Muscle layer of duodenum (tissue), 2 donors: ENCODE data around the gene MPHOSPH9.

Experiments
- H3K27ac ChIP-seq: one replicate; pipeline ENCODE4 v1.7.0; 2013; ENCODE audit warnings: mild to moderate bottlenecking, low read length
- H3K27me3 ChIP-seq: one replicate; pipeline ENCODE4 v1.7.0; 2013; ENCODE audit warnings: low read depth, mild to moderate bottlenecking, control low read depth, low read length
- H3K36me3 ChIP-seq, 2 donors: one replicate each; pipeline ENCODE4 v1.7.0; 2013; ENCODE audit warnings: low read length in 2 of 2, control low read depth in 1 of 2, mild to moderate bottlenecking in 1 of 2; ENCODE audit not compliant: insufficient read depth in 2 of 2, control insufficient read depth in 1 of 2
- H3K4me1 ChIP-seq, 2 donors: one replicate each; pipeline ENCODE4 v1.7.0; 2013; ENCODE audit warnings: low read length in 2 of 2, mild to moderate bottlenecking in 2 of 2, control low read depth in 1 of 2, moderate library complexity in 1 of 2; ENCODE audit not compliant: insufficient read depth in 2 of 2, control insufficient read depth in 1 of 2
- H3K4me3 ChIP-seq, 2 donors: one replicate each; pipeline ENCODE4 v1.7.0; 2013; ENCODE audit warnings: low read length in 2 of 2, low read depth in 1 of 2, mild to moderate bottlenecking in 1 of 2
- H3K9me3 ChIP-seq, 2 donors: one replicate each; pipeline ENCODE4 v1.7.0; 2013; ENCODE audit warnings: low read length in 2 of 2, control low read depth in 1 of 2, mild to moderate bottlenecking in 1 of 2; ENCODE audit not compliant: control insufficient read depth in 1 of 2
- donor health status: healthy.

MPHOSPH9 gene

DNA sequence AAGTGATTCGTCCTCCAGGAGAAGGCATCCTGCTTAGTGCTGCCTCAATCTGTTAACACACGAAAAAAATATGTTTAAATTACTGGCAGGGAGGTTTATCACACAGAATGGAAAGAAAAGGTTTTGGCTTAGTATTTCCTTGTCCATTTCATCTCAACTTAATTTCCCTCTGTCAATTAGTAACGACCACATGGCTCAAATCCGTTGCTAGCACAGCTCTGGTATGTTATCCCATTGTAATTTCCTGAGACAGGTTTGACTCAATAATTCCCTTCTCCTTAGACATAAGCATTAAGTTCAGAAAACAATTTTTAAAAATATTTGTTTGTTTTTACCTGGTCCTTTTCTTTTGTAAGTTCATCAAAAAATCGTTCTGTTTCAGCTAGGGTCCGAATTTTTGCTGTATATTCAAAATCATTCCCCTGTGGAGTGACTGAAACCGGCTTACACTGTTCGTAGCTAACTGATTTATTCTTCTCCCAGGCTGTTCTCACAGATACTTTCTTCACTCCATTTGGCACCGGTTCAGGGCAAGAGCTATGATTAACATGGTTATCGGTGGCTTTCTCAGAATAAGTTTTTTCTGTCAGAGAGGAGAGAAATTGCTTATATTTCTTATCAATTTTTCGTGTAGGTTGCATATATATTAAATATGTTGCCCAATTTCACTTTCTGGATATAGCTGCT is 72.0 kb downstream of the MPHOSPH9 start:
- no peaks in the 10 kb centered on the region for H3K9me3 ChIP-seq
- no peaks in the 10 kb centered on the region for H3K27me3 ChIP-seq
- no peaks in the 10 kb centered on the region for H3K4me1 ChIP-seq
- H3K36me3 ChIP-seq, result peaks cover 18 to 25% of the 10 kb centered on the region in 2 donors
- no peak overlapping the region for H3K4me3 ChIP-seq
- H3K27ac ChIP-seq, result no peak overlapping the region

DNA sequence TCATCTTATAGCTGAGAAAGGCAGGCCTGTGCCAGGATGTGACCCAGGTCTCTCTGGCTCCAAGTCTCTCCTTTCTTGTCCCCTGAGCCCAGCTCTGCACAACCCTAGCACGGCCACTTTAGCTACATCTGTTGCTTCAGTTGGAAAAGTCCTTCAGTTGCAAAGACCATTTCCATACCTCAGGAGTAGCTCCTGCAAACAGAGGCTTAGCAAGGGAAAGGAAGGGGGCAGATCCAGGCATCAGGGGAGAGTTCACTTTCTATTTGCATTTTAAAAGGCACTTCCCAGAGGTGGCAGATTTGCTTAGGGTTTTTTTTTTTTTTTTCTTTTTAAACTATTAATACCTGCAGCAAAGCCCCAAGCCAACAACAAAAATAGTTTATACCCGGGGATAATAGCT is 79.0 kb downstream of the MPHOSPH9 start:
- Histone ChIP-seq H3K4me1 (no peaks in the 10 kb centered on the region), H3K27ac (no peak overlapping the region), H3K9me3 (no peaks in the 10 kb centered on the region), H3K4me3 (no peak overlapping the region), H3K27me3 (no peaks in the 10 kb centered on the region), H3K36me3 (peaks cover 0 to 3% of the 10 kb centered on the region in 2 donors)

DNA sequence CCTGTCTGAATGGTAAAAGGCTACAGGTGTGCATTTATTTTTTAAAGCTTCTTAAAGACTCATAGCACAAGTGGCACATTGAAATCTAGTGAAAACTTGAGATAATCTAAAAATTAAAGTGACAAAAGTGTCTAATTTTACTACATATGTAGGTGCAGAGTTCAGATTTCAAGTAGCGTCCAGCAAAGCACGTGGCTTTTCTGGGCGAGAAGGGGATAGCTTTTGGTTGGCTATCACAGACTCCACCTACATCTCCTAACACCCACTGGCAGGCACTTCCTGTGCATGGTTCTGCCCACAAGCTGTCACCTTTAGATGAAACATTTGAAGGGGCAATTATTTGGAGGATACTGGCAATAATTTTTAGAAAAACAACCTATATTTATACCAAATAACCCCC is 80.1 kb downstream of the MPHOSPH9 start:
- peaks cover 0 to 3% of the 10 kb centered on the region in 2 donors for H3K36me3 ChIP-seq
- H3K27me3 ChIP-seq, result no peaks in the 10 kb centered on the region
- H3K4me3 ChIP-seq, result no peak overlapping the region
- no peak overlapping the region for H3K27ac ChIP-seq
- H3K4me1 ChIP-seq, result no peaks in the 10 kb centered on the region
- H3K9me3 ChIP-seq, result no peaks in the 10 kb centered on the region

DNA sequence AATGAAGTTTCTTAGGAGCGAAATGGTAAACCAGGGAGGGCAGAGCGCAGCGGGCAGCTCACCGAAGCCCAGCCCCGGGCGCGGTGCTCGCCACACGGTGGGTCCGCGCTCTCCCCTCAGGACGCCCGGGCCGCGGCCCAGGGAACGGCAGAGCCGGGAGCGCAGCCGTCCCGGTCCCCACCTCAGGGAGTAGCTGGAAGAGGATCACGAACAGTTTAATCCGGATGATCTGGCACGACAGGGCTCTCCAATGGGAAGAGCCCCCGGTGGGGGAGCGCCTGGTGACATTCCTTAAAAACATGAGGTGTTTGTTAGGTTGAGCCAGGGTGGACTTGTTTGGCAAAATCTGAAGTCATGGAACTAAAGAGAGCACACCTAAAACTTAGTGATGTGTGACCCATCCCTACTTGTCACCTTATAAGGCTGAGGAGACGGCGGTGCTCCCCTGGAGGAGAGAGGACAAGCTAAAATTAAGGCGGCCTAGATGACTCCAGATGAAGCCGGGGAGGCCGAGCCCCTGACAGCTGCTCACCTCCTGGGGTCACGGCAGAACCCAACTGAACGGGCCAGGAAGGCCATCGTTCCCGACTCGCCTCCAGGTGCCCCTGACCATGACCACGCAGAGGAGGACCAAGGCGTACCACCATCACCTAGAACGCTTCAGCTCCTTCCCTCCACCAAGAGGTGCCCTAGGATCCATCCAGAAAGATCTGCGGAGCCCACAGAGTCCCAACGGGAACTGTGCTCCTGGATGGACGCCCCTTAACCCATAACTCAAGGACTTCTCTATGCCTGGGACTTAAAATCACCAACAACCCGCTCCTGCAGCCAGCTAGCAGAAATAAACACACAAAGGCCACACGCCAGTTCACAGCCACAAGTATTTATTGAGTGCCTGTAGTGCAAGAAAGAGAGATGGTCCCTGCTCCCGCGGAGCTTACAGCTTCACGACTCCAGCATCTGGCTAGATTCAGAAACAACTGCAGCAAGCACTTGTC is 81.2 kb downstream of the MPHOSPH9 start:
- Histone ChIP-seq H3K9me3 (no peaks in the 10 kb centered on the region), H3K36me3 (peaks cover 0 to 3% of the 10 kb centered on the region in 2 donors), H3K4me1 (no peaks in the 10 kb centered on the region), H3K27ac (peak overlapping the region; percentile 49), H3K27me3 (no peaks in the 10 kb centered on the region), H3K4me3 (peak overlapping the region; percentile 57 to 77)

DNA sequence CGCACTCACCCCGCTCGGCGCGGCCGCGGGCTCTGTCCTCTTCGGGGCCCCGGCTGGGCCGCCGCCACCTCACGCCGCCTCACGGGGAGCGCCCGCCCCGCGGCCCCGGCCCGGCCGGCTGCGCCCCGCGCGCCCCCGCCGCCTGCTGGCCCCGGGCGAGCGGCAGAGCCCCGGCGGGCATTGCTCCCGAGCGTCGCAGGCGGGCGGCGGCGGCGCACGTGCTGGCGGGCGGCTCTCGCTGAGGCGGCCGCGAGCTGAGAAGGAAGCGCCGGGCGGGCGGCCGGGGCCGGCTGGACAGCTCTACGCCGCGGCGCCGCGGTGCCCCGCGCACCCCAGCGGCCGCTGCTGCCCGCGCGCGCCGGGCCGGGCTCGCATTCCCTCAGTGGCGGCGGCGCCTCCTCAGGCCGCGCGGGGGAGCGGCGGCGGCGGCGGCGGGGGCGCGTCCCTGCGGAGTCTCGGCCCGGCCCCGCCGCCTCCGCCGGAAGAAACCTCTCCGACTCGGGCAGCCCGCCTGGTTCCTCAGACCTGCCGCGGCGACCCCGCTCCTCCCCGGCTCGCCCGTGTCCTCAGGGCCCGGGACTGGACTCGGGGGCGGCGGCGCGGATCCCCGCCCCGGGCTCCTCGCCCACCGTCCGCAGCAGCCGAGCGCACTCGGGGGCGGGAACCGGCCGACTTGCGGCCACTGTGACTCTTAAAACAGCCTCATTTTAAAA is 82.0 kb downstream of the MPHOSPH9 start, which contains the start of gene PITPNM2:
Gene PITPNM2, minus strand, starts transcription at position 347 of the 713 bp plus-strand sequence. CDS start 116,500 bp downstream, outside the sequence.
- no peaks in the 10 kb centered on the region for H3K27me3 ChIP-seq

DNA sequence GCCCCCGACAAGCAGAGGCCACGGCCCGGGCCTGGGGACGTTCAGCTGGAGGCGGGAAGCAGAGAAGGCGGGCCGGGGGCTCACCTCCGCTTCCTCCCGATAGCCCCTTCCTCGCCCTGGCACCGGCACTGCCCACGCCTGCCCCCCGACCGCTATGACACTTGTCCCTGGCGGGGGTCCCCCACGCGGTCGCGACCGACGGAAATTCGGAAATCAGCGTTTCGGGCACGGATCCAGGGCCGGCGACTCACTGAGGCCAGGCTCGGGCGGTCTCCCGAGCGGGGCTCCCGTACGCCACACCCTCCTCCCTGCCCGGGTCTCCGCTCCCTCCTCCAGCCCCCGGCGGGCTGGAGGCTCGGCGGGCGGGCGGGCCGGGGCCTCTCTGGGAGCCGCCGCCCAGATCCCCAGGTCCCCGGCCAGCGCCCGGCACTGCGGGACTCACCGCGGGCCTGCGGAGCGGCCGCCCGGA is 82.6 kb downstream of the MPHOSPH9 start:
- Histone ChIP-seq H3K27me3 (no peaks in the 10 kb centered on the region), H3K36me3 (peaks cover 0 to 3% of the 10 kb centered on the region in 2 donors), H3K4me3 (peak overlapping the region; percentile 60 to 68), H3K27ac (peak overlapping the region; percentile 23), H3K9me3 (no peaks in the 10 kb centered on the region), H3K4me1 (no peaks in the 10 kb centered on the region)

More for the DNA sequence above, 82.0 kb downstream of the MPHOSPH9 start, which contains the start of gene PITPNM2:
- H3K9me3 ChIP-seq, result no peaks in the 10 kb centered on the region
- peak within 1 kb of the TSS; percentile 60 to 77 for H3K4me3 ChIP-seq
- H3K36me3 ChIP-seq, result peaks cover 0 to 3% of the 10 kb centered on the region in 2 donors
- H3K27ac ChIP-seq, result peak within 1 kb of the TSS; percentile 49
- H3K4me1 ChIP-seq, result no peaks in the 10 kb centered on the region

DNA sequence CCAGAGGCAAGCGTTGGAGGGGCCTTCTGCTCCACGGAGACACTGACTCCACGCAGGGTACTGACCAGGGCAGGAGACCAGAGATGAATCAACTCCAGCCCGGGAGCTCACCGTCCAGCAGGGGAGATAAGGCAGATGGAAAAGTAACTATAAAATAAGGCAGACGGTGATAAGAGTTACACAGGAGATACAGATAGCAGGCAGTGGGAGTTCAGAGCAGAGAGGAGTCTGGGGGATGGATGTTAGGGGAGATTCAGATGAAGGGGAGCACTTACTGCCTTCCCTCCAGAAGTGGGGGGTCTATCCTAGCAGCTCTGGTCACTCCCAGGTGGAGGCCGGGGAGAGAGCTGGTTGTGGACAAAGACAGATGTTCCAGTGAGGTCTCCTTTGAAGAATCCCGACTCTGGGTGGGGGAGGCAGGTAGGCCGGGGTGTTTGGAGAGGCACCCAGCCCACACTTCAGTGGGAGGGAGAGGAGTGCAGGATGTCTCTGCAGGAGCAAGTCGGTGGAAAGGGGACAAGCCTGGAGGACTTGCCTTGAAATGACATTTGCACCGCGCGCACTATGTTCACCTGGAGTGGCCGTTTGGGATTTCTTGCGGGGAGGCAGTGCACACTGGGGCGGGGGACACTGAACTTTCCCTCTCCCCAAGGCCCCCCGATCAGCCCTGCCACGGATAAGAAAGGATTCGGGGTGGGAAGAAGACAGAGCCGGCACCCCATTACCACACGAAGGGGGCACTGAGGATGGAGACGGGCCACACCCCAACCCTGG is 83.3 kb downstream of the MPHOSPH9 start:
- Histone ChIP-seq H3K9me3 (no peaks in the 10 kb centered on the region), H3K27me3 (no peaks in the 10 kb centered on the region), H3K4me1 (no peaks in the 10 kb centered on the region), H3K4me3 (peak overlapping the region; percentile 60 to 68), H3K27ac (peak overlapping the region; percentile 40), H3K36me3 (peaks cover 0 to 3% of the 10 kb centered on the region in 2 donors)

DNA sequence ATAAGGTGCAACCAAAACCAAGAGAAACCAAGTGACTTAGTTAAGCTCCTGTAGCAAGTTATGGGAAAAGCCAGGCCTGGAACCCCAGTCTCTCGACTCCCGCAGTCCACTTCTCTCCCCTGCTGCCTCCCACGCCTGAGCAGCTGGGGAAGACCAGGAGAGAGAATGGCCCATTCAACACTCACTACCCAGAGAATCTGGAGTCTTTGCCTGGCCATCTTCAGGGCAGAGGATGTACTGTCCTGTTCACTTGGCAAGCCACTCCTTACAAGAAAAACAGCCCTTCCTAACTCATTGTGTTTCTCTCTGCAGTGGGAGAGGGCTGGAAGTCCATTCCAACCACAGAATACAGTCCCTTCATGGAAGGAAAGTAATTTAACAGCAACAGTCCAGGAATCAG is 83.9 kb downstream of the MPHOSPH9 start:
- H3K27ac ChIP-seq, result peak overlapping the region; percentile 40
- H3K4me3 ChIP-seq, result peak overlapping the region; percentile 60 to 68
- no peaks in the 10 kb centered on the region for H3K27me3 ChIP-seq
- no peaks in the 10 kb centered on the region for H3K9me3 ChIP-seq
- H3K4me1 ChIP-seq, result no peaks in the 10 kb centered on the region
- H3K36me3 ChIP-seq, result no peaks in the 10 kb centered on the region

DNA sequence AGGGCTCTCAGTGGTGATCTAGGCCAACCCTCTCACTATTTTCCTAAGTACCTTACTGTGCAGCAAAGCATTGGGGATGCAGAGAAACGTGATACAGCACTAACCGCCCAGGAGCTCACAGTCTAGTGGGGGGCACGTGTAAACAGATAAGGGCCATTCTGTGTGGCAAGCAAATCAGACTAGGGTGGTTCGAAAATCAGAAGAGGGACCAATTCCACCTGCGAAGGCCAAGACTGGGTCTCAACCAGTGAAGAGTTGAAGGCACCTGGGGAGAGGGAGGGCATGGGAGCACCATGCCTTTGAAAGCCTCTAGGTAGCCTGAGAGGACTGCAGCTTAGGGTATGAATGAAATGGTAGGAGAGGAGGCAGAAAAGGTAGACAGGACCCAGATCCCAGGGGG is 84.3 kb downstream of the MPHOSPH9 start:
- Histone ChIP-seq H3K36me3 (no peaks in the 10 kb centered on the region), H3K9me3 (no peaks in the 10 kb centered on the region), H3K27ac (no peak overlapping the region), H3K4me1 (peaks cover 0 to 2% of the 10 kb centered on the region in 2 donors), H3K27me3 (no peaks in the 10 kb centered on the region), H3K4me3 (no peak overlapping the region)

DNA sequence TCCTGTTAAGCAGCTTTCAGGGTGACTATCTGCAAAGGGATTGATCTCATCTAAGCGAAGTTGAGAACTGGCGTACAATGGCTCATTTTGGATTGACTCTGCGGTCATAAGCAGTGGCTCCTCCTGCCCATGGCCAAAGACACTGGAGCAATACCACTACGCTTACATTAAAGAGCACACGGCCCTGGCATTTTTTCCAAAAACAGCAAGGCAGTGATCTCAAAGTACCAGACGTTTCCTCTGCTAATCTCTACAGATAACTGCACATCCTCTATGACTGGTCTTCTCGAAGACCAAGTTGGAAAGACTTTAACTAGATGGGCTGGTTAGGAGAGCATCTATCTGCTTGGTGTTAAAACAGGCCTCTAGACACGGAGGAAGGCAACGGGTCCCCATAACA is 84.7 kb downstream of the MPHOSPH9 start:
- Histone ChIP-seq H3K9me3 (no peaks in the 10 kb centered on the region), H3K4me3 (no peak overlapping the region), H3K27ac (no peak overlapping the region), H3K4me1 (peaks cover 0 to 7% of the 10 kb centered on the region in 2 donors), H3K27me3 (no peaks in the 10 kb centered on the region), H3K36me3 (no peaks in the 10 kb centered on the region)
